ENCODE results near the gene SLC25A18. TPM values are rescaled to one million over a fixed set of nuclear protein-coding genes. Genes with fewer than 3 reads are reported as not detected.

Gene SLC25A18
- total RNA-seq, 1 experiment from 2014 or later, result 0.57 TPM

- Histone ChIP-seq H3K27ac (no peak overlapping the region), H3K27me3 (ENCODE audit: insufficient read depth, low read depth) (no peaks in the 10 kb centered on the region), H2AFZ (no peak overlapping the region), H3K79me2 (ENCODE audit: low read depth) (no peaks in the 10 kb centered on the region), H4K20me1 (ENCODE audit: insufficient read depth) (no peaks in the 10 kb centered on the region), H3F3A (ENCODE audit: insufficient read depth, low read depth) (no peaks in the 10 kb centered on the region), H3K4me3 (no peak overlapping the region), H3K9me2 (ENCODE audit: insufficient read depth) (no peaks in the 10 kb centered on the region), H3K36me3 (ENCODE audit: low read depth) (no peaks in the 10 kb centered on the region), H3K4me2 (no peak overlapping the region), H3K4me1 (replicated peaks; ENCODE audit: insufficient read depth) (no peaks in the 10 kb centered on the region), H3K9me3 (ENCODE audit: insufficient read depth, low read depth) (no peaks in the 10 kb centered on the region)
- intact Hi-C loops (cut with micrococcal nuclease; ENCODE audit: unreplicated experiment), result no loop called here
- POLR2A ChIA-PET (ENCODE audit: unreplicated experiment), result no interaction called here
- BruUV-seq (replicated peaks), result no TSS peak
- CTCF ChIA-PET, result no interaction called here
- no peak for TF ChIP-seq CTCF (conservative IDR thresholded peaks at IDR 0.05)
- TF ChIP-seq EZH2 (IDR thresholded peaks at IDR 0.05; ENCODE audit: low read depth), result no peak
- no peak for DNase-seq
These were observed 20.8 kb upstream of the SLC25A18 start for GRCh38 chr22:17542452-17542851.

GRCh38 chr22:17548010-17548755, 15.1 kb upstream of the SLC25A18 start:
- DNase-seq, result no peak
- intact Hi-C loops (cut with micrococcal nuclease; ENCODE audit: unreplicated experiment), result no loop called here
- no peak for TF ChIP-seq CTCF (conservative IDR thresholded peaks at IDR 0.05)
- TF ChIP-seq EZH2 (IDR thresholded peaks at IDR 0.05; ENCODE audit: low read depth), result no peak
- H3K79me2 ChIP-seq (ENCODE audit: low read depth), result no peaks in the 10 kb centered on the region
- H3K9me2 ChIP-seq (ENCODE audit: insufficient read depth), result no peaks in the 10 kb centered on the region
- H3K4me1 ChIP-seq (replicated peaks; ENCODE audit: insufficient read depth), result no peaks in the 10 kb centered on the region
- no peak overlapping the region for H3K4me3 ChIP-seq
- no peaks in the 10 kb centered on the region for H3K9me3 ChIP-seq (ENCODE audit: insufficient read depth, low read depth)
- POLR2A ChIA-PET (ENCODE audit: unreplicated experiment), result no interaction called here
- H3F3A ChIP-seq (ENCODE audit: insufficient read depth, low read depth), result no peaks in the 10 kb centered on the region
- no peaks in the 10 kb centered on the region for H4K20me1 ChIP-seq (ENCODE audit: insufficient read depth)
- no peak overlapping the region for H3K27ac ChIP-seq
- CTCF ChIA-PET, result no interaction called here
- BruUV-seq (replicated peaks), result no TSS peak
- H3K4me2 ChIP-seq, result no peak overlapping the region
- H2AFZ ChIP-seq, result no peak overlapping the region
- H3K36me3 ChIP-seq (ENCODE audit: low read depth), result no peaks in the 10 kb centered on the region
- H3K27me3 ChIP-seq (ENCODE audit: insufficient read depth, low read depth), result no peaks in the 10 kb centered on the region

- POLR2A ChIA-PET (ENCODE audit: unreplicated experiment), result no interaction called here
- no peak overlapping the region for H3K4me3 ChIP-seq
- no peaks in the 10 kb centered on the region for H4K20me1 ChIP-seq (ENCODE audit: insufficient read depth)
- no peaks in the 10 kb centered on the region for H3K36me3 ChIP-seq (ENCODE audit: low read depth)
- H3K9me2 ChIP-seq (ENCODE audit: insufficient read depth), result no peaks in the 10 kb centered on the region
- H3K79me2 ChIP-seq (ENCODE audit: low read depth), result no peaks in the 10 kb centered on the region
- BruUV-seq (replicated peaks), result no TSS peak
- H3F3A ChIP-seq (ENCODE audit: insufficient read depth, low read depth), result no peaks in the 10 kb centered on the region
- no peak for TF ChIP-seq EZH2 (IDR thresholded peaks at IDR 0.05; ENCODE audit: low read depth)
- TF ChIP-seq CTCF (conservative IDR thresholded peaks at IDR 0.05), result no peak
- CTCF ChIA-PET, result no interaction called here
- no peaks in the 10 kb centered on the region for H3K27me3 ChIP-seq (ENCODE audit: insufficient read depth, low read depth)
- no peaks in the 10 kb centered on the region for H3K9me3 ChIP-seq (ENCODE audit: insufficient read depth, low read depth)
- intact Hi-C loops (cut with micrococcal nuclease; ENCODE audit: unreplicated experiment), result no loop called here
- H3K27ac ChIP-seq, result no peak overlapping the region
- H3K4me1 ChIP-seq (replicated peaks; ENCODE audit: insufficient read depth), result no peaks in the 10 kb centered on the region
- no peak for DNase-seq
- no peak overlapping the region for H3K4me2 ChIP-seq
- H2AFZ ChIP-seq, result no peak overlapping the region
These were observed 14.6 kb upstream of the SLC25A18 start for GRCh38 chr22:17548756-17549035.

Measured in PC-9 (cell line).